GM12878 (cell line): ENCODE results near the gene BDP1.

Experiments used
- BACH1 ChIP-seq: fragments of 450-650 bp; IDR thresholded peaks from 2 replicates; pipeline ENCODE4 v1.6.1; 2017; ENCODE audit warnings: mild to moderate bottlenecking, borderline replicate concordance
- EP300 ChIP-seq, 2 experiments: fragments of 150-350 bp in 1 of 2; IDR thresholded peaks; 2 replicates each; pipeline ENCODE4 v1.6.1; 2011 to 2012; ENCODE audit warnings: low read depth in 2 of 2, low read length in 2 of 2, borderline replicate concordance in 1 of 2, improper control_type of control experiment in 1 of 2, inconsistent platforms in 1 of 2; ENCODE audit not compliant: control insufficient read depth in 1 of 2
- EZH2 ChIP-seq: IDR thresholded peaks from 2 replicates; pipeline ENCODE4 v1.6.1; 2012; ENCODE audit warnings: low read depth, mild to moderate bottlenecking, control low read depth, inconsistent platforms, low read length, borderline replicate concordance; ENCODE audit not compliant: control insufficient read depth
- KDM1A ChIP-seq: fragments of 200-600 bp; sonication (generic); IDR thresholded peaks from 2 replicates; pipeline ENCODE4 v1.6.1; 2016; ENCODE audit warnings: borderline replicate concordance
- MEF2B ChIP-seq: fragments of 450-650 bp; IDR thresholded peaks from 2 replicates; pipeline ENCODE4 v1.6.1; 2018; ENCODE audit warnings: mild to moderate bottlenecking, moderate library complexity; ENCODE audit not compliant: partially characterized antibody, poor library complexity, severe bottlenecking
- MYC ChIP-seq: IDR thresholded peaks from 2 replicates; pipeline ENCODE4 v1.6.1; 2011; ENCODE audit warnings: mild to moderate bottlenecking, low read length, moderate library complexity, inconsistent platforms; ENCODE audit not compliant: insufficient read depth, insufficient replicate concordance, insufficient read length, severe bottlenecking
- SIN3A ChIP-seq: IDR thresholded peaks from 2 replicates; pipeline ENCODE4 v1.6.1; 2012; ENCODE audit warnings: low read depth, low read length, improper control_type of control experiment
- TCF7 ChIP-seq: IDR thresholded peaks from 2 replicates; pipeline ENCODE4 v1.6.1; 2014; ENCODE audit warnings: antibody characterized with exemption, borderline replicate concordance
- TF ChIP-seq, protein P1 (sequence below): fragments of 450-650 bp; formaldehyde crosslinking; IDR thresholded peaks from 2 replicates; pipeline ENCODE4 v1.4.0; 2020; ENCODE audit warnings: mild to moderate bottlenecking, moderate library complexity

DNA sequence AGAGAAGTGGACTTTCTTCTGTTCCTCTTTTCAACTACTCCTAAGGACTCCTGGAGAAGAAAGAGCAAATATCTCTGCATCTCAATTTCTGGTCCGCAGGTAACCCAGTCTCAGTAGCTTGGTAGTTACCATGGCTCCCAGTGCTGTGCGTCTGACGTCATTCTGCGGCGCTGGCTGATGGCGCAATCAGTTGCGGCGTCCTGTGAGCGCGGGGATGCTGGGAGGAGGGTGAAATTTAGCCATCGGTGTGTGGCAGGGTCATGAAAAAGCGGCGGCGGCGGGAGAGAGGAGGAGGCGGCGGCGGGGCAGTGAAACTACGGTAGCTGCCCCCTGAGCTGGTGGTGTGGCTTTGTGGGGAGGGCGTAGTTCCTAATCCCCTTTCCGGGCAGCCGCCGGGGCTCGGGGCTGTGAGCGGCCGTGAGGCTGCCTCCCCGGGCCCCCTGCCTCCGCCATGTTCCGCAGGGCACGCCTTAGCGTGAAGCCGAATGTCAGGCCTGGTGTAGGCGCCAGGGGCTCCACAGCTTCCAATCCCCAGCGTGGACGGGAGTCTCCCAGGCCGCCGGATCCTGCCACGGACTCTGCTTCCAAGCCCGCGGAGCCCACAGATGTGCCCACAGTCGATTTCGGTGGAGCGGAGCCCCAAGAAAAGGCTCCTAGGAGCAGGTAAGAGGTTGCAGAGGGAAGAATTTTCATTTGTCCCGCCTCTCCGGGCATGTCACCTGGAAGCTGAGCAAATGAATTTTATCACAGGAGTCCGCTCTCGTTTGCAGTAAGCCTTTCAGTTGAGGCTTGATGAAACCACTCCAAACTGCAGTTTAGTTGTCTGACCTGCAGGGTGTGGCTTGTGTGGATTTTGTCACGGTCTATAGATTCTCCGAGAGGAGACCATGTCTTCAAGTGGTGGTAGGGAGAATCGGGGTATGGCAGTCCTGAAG, at the start of gene BDP1:
- TF ChIP-seq MYC (no peak), KDM1A (no peak), EZH2 (no peak), TCF7 (no peak), MEF2B (peak; percentile 18), SIN3A (peak; percentile 98), EP300 (IDR thresholded peaks at IDR 0.05; ENCODE audit: borderline replicate concordance in 1 of 2, control insufficient read depth in 1 of 2, low read depth in 2 of 2, low read length in 2 of 2) (peak in 1 of 2 experiments; percentile 46; a peak in 1 of 4 replicates), BACH1 (no peak)
- TF ChIP-seq, protein P1, sequence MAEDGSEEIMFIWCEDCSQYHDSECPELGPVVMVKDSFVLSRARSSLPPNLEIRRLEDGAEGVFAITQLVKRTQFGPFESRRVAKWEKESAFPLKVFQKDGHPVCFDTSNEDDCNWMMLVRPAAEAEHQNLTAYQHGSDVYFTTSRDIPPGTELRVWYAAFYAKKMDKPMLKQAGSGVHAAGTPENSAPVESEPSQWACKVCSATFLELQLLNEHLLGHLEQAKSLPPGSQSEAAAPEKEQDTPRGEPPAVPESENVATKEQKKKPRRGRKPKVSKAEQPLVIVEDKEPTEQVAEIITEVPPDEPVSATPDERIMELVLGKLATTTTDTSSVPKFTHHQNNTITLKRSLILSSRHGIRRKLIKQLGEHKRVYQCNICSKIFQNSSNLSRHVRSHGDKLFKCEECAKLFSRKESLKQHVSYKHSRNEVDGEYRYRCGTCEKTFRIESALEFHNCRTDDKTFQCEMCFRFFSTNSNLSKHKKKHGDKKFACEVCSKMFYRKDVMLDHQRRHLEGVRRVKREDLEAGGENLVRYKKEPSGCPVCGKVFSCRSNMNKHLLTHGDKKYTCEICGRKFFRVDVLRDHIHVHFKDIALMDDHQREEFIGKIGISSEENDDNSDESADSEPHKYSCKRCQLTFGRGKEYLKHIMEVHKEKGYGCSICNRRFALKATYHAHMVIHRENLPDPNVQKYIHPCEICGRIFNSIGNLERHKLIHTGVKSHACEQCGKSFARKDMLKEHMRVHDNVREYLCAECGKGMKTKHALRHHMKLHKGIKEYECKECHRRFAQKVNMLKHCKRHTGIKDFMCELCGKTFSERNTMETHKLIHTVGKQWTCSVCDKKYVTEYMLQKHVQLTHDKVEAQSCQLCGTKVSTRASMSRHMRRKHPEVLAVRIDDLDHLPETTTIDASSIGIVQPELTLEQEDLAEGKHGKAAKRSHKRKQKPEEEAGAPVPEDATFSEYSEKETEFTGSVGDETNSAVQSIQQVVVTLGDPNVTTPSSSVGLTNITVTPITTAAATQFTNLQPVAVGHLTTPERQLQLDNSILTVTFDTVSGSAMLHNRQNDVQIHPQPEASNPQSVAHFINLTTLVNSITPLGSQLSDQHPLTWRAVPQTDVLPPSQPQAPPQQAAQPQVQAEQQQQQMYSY, result no peak
